WI38 (cell line): ENCODE results near the gene PIEZO2.

ENCODE experiments used
- H3K4me3 ChIP-seq: 2 replicates; pipeline ENCODE4 v1.5.1; 2011; ENCODE audit warnings: low read depth, mild to moderate bottlenecking, control low read depth, low read length
- CTCF ChIP-seq: IDR thresholded peaks from 2 replicates; pipeline ENCODE4 v1.5.1; 2012; ENCODE audit warnings: low read depth, mild to moderate bottlenecking, control low read depth, low read length

The PIEZO2 gene

GRCh38 chr18:10679557-10680270 lies 469.7 kb downstream of the PIEZO2 start:
- no peak overlapping the region for H3K4me3 ChIP-seq
- TF ChIP-seq CTCF = no peak

GRCh38 chr18:10671441-10671840 lies 477.9 kb downstream of the PIEZO2 start:
- no peak overlapping the region for H3K4me3 ChIP-seq
- no peak for TF ChIP-seq CTCF

- no peak for TF ChIP-seq CTCF
- H3K4me3 ChIP-seq = no peak overlapping the region
These were observed 478.5 kb downstream of the PIEZO2 start for GRCh38 chr18:10670856-10671255.

- TF ChIP-seq CTCF = no peak
- H3K4me3 ChIP-seq = no peak overlapping the region
These were observed 479.8 kb downstream of the PIEZO2 start for GRCh38 chr18:10669441-10670100.

GRCh38 chr18:10663750-10664149 lies 485.6 kb downstream of the PIEZO2 start:
- TF ChIP-seq CTCF = no peak
- no peak overlapping the region for H3K4me3 ChIP-seq

- TF ChIP-seq CTCF = no peak
These were observed 488.1 kb downstream of the PIEZO2 start for GRCh38 chr18:10661317-10661716.

GRCh38 chr18:10660179-10660884 lies 489.0 kb downstream of the PIEZO2 start:
- H3K4me3 ChIP-seq = no peak overlapping the region
- TF ChIP-seq CTCF = no peak

More at GRCh38 chr18:10661317-10661716, 488.1 kb downstream of the PIEZO2 start:
- H3K4me3 ChIP-seq = no peak overlapping the region
